AG20443 (cell line): ENCODE measurements around the gene SH3GLB2.

Experiments used
- DNase-seq: peaks from one replicate; pipeline ENCODE4 v3.0.0; 2012; ENCODE audit warnings: low spot score, mixed read lengths

SH3GLB2 gene

DNA sequence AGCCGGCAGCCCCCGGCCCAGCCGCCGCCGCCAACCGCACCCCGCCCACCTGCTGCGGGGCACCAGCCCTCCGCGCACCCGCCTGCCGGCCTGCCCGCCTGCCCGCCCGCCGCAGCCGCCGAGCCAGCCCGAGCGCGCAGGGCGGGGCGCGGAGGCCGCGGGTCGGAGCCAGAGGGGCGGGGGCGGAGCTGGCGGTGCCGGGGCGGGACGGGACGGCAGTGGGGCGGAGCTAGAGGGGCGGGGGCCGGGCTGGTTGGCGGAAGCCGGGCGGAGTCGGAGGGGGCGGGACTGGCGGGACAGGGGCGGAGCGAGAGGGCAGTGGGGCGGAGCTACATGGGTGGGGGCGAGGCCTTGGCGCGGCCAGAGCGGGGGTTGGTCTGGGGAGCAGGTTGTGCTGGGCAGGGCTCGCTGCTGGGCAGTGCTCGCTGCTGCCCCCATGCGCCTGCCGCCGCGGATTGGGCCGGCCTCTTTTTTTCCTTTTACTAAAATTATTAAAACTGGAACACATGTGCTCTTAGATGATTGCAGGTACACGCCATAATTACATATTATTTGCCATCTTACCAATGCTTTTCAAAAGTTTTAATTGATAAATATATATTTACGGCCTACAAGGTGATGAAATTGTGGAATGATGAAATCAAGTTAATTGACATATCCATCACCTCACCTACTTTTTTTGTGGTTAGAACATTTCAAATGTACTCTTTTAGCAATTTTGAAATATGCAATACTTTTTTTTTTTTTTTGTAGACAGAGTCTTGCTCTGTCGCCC is at the start of gene SH3GLB2:
SH3GLB2 (minus strand) TSS at position 140 of the 775 bp plus-strand sequence. CDS start 177 bp downstream, outside the sequence.
- DNase-seq, result peak; percentile 98

GRCh38 chr9:129077236-129077635 is 49.1 kb upstream of the SH3GLB2 start:
- no peak for DNase-seq

DNA sequence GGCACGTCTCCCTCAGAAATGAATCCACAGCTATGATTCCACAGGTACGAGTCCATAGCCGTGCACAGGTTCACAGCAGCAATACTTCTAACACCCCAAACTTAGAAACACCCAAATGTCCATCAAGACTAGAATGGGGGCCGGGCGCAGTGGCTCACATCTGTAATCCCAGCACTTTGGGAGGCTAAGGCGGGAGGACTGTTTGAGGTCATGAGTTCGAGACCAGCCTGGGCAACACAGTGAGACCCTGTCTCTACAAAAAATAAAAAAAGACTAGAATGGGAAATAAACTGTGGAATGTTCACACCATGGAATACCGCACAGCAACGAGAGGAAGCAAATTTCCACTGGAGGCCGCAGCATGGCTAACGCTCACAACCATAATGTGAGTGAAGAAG is 48.5 kb upstream of the SH3GLB2 start:
- no peak for DNase-seq

GRCh38 chr9:129075996-129076639 is 48.0 kb upstream of the SH3GLB2 start:
- DNase-seq, result no peak

- no peak for DNase-seq
Observed at GRCh38 chr9:129074106-129074505, 46.0 kb upstream of the SH3GLB2 start.

DNA sequence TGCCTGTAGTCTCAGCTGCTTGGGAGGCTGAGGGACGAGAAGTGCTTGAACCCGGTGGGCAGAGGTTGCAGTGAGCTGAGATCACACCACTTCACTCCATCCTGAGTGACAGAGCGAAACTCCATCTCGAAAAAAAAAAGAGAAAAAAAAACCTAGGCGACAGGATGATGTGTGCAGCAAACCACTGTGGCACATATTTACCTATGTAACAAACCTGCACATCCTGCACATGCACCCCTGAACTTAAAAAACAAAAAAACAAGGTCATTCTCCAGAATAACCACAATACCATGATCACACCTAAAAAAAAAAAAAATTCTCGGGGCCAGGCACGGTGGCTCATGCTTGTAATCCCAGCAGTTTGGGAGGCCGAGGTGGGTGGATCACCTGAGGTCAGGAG is 45.3 kb upstream of the SH3GLB2 start:
- no peak for DNase-seq

GRCh38 chr9:129072171-129072570 is 44.0 kb upstream of the SH3GLB2 start:
- no peak for DNase-seq

GRCh38 chr9:129071526-129072126 is 43.5 kb upstream of the SH3GLB2 start:
- DNase-seq, result no peak

- DNase-seq, result no peak
Observed at GRCh38 chr9:129070696-129071525, 42.8 kb upstream of the SH3GLB2 start.

DNA sequence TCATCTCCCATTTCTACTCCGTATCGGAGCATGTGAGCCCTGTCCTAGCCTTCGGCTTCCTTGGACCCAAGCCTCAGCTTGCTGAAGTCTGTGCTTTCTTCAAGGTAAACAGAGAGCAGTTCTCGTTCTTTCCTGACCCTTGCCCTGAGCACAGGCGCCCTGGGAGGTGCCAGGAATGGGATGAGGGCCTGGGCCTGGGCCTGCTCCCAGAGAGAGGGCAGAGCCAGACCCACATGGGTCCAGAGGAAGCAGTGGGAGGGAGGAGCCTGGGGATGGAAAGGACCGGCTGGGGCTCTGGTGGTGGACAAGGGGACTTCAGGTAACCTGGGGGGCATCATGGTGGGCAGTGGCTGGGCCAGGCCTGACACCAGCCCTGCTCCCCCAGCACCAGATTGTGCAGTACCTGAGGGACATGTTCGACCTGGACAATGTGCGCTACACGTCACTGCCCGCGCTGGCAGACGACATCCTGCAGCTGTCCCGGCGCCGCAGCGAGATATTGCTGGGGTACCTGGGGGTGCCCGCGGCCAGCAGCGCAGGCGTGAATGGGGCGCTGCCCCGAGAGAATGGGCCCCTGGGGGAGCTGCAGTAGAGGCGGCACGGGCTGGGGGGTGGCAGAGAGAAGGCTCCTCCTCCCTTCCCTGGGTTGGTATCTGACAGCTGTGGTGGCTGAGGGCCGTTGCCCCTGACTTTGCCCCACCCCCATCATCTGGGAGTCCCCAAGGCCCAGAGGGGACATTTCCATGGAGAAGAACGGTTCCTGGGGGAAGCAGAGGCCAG is 41.9 kb upstream of the SH3GLB2 start:
- DNase-seq, result no peak

DNA sequence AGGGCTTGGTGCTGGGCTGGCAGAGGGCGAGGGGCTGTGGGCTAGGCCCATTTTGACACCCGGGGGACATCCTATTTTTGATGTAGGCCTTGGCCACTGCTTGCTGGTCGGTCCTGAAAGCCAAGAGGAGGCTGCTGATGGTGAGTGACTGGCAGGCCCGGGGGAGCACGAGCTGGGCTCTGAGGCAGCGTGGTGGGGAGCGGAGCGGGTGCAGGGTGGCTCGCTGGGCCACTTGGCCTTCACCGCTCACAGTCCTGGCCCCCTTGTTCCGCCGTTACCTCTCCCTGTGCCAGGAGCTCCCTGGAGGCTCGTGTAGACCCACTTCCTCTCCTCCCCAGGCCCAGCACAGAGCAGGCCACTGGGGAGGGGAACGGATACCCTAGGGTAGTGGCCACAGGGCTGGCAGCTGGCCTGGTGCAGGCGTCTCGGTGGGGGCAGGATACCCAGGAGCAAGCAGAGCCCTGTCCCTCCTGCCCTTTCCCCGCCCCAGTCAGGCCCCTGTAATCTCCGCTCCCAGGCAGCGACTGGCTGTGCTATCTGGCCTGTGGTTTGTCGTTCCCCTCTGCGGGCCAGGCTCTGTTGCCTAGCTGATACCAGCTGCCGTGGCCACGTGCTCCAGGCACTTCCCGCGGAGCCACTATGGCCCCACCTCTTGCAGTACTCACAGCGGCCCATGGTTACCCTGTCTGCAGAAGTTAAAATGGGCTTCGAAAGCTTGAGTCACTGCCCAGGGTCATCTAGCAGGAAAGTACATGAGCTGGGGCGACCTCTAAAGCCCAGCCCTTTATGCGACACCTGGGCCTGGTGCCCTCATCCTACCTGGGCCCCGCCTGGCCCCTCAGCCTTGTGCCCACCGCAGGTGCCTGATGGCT is 41.1 kb upstream of the SH3GLB2 start:
- no peak for DNase-seq

DNA sequence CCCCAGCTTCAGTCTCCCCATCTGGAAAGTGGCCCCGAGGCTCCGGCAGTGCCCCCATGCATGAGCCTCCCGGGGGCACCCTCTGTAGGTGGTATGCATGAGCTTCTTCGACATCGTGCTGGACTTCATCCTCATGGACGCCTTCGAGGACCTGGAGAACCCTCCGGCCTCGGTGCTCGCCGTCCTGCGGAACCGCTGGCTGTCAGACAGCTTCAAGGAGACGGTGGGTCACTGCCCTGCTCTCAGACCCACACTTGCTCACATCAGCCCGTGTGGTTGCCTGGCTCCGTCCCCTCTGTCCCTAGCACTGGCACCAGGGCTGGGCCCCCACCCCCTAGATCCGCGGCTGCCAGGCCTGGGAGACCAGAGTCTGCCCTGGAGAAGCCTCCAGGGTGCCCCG is 40.0 kb upstream of the SH3GLB2 start:
- DNase-seq, result no peak

DNA sequence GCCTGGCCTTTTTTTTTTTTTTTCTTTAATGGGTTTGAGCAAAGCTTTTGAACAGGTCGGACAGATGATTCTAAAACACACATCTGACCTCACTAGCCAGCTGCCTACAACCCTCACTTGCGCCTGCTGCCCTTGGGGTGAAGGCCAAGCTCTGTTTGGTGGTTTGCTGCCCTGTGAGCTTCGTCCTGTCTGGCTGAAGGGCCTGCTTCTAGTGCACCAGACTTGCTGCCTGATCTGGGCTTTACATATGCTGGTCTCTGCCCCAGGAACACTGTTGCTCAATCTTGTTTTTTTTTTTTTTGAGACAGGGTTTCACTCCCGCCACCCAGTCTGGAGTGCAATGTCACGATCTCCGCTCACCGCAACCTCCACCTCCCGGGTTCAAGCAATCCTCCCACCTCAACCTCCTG is 36.4 kb upstream of the SH3GLB2 start:
- no peak for DNase-seq

DNA sequence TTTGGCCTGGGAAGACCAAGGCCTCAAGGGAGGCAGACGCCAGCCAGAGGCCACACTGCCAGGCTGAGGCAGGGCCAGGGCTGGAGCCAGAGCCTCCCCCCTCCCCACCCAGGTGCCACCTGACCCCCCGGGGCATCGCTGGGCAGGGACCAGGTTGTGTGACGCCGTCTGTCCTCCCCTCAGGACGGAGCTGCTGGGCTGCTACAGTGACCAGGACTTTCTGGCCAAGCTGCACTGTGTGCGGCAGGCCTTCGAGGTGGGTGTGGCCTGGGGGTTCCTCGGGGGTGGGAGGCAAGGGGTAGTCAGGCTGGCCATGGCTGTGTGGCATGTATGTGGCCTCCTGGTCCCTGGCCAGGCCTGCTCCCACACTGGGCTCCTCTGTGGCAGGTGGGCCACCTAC is 34.9 kb upstream of the SH3GLB2 start:
- DNase-seq, result no peak

GRCh38 chr9:129060991-129061390 is 32.9 kb upstream of the SH3GLB2 start:
- no peak for DNase-seq

GRCh38 chr9:129059796-129060785 is 32.0 kb upstream of the SH3GLB2 start:
- DNase-seq, result no peak

DNA sequence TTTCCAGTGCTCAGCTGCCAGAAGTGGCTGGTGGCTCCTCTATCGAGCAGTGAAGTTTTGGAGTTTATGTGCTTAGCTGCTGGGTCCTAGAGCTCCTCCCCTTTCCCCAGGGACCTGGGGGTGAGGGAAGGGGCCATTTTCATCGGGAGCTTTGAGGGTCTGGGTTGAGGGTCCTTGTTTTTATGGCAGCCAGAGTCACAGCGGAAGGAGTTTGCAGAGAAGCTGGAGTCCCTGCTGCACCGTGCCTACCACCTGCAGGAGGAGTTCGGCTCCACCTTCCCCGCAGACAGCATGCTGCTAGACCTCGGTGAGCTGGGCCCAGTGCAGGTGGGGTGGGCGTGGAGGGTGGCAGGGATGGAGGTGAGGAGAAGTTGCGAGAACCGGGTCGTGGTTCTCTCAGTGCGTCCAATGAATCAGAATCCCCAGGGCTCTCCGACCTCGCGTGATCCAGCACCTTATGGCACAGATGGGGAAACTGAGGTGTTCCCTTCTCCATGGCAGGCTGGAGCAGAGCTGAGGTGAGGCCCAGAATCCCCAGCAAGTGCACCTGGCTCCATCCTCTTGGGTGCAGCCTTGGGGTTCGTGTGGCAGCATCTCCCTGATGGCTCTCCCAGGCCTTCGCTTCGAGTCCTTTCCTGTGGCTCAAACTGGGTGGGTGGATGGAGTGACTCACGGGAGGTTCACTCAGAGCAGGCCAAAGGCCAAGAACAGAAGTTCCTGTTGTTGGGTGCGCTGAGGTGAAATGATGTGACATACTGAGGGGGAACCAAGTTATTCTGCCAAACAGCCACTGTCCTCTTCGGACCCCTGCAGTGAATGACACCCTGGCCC is 31.0 kb upstream of the SH3GLB2 start:
- DNase-seq, result no peak

- no peak for DNase-seq
Observed at GRCh38 chr9:129054163-129054851, 26.2 kb upstream of the SH3GLB2 start.
